SK-N-MC (cell line): ENCODE measurements around the gene GRID2.

Experiments used
- EZH2 ChIP-seq: fragments of 200-600 bp; sonication (generic); IDR thresholded peaks from one replicate; pipeline ENCODE4 v1.6.1; 2017; ENCODE audit warnings: antibody characterized with exemption
- FOXP2 ChIP-seq: optimal IDR thresholded peaks from 2 replicates; pipeline ENCODE3; 2011; ENCODE audit warnings: mild to moderate bottlenecking, moderate library complexity; ENCODE audit not compliant: insufficient read depth; ENCODE audit errors: extremely low read length, control extremely low read depth
- POLR2AphosphoS5 ChIP-seq: IDR thresholded peaks from 2 replicates; pipeline ENCODE4 v1.6.1; 2012; ENCODE audit warnings: mild to moderate bottlenecking, low read depth, low read length, borderline replicate concordance

DNA sequence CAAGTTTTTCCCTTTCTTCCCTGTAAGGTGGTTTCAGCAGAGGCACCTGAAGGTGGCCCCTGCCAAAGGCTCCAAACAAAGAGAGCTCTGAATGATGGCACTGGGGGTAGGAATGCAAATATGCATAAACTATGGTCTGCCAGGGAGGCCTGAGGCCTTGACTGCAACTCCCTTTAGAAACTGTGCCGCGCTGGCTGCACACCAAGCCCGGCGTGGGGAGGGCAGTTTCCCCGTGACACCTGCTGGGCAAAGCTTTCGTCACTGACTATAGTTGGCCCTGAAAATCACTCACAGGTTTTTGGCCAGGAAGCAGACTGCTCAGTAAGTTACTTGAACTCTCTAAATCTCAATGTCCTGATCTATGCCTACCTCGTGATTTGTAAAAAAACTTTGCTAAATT lies 1427.0 kb downstream of the GRID2 start:
- no peak for TF ChIP-seq POLR2AphosphoS5
- TF ChIP-seq EZH2 = no peak
- no peak for TF ChIP-seq FOXP2
